H9 (cell line): ENCODE results near the gene SHB. TPM values are rescaled to one million over a fixed set of nuclear protein-coding genes. Genes with fewer than 3 reads are reported as not detected.

Source experiments
- DNase-seq: peaks from one replicate; pipeline ENCODE4 v3.0.0-alpha.2; 2017
- H2AFZ ChIP-seq: one replicate; pipeline ENCODE4 v1.6.1; 2013; ENCODE audit warnings: mild to moderate bottlenecking, low read length, control low read depth, moderate library complexity
- H2AK5ac ChIP-seq: 2 replicates; pipeline ENCODE4 v1.6.1; 2013; ENCODE audit warnings: low read length, control low read depth, mixed read lengths; ENCODE audit not compliant: insufficient read length
- H2BK120ac ChIP-seq: one replicate; pipeline ENCODE4 v1.6.1; 2013; ENCODE audit warnings: low read depth, mild to moderate bottlenecking, low read length, control low read depth, inconsistent platforms; ENCODE audit not compliant: poor library complexity, severe bottlenecking
- H2BK12ac ChIP-seq: 2 replicates; pipeline ENCODE4 v1.6.1; 2013; ENCODE audit warnings: low read length, control low read depth, mixed read lengths, low read depth; ENCODE audit not compliant: insufficient read length
- H2BK15ac ChIP-seq: 2 replicates; pipeline ENCODE4 v1.6.1; 2013; ENCODE audit warnings: low read depth, low read length, control low read depth
- H2BK20ac ChIP-seq: one replicate; pipeline ENCODE4 v1.6.1; 2013; ENCODE audit warnings: low read depth, mild to moderate bottlenecking, low read length, control low read depth, inconsistent platforms; ENCODE audit not compliant: poor library complexity, severe bottlenecking
- H2BK5ac ChIP-seq: 2 replicates; pipeline ENCODE4 v1.6.1; 2013; ENCODE audit warnings: low read length, control low read depth, mixed read lengths; ENCODE audit not compliant: insufficient read length
- H3K14ac ChIP-seq: 2 replicates; pipeline ENCODE4 v1.6.1; 2013; ENCODE audit warnings: low read length, control low read depth; ENCODE audit not compliant: insufficient read depth
- H3K18ac ChIP-seq: 2 replicates; pipeline ENCODE4 v1.6.1; 2013; ENCODE audit warnings: low read depth, mild to moderate bottlenecking, mixed read lengths, low read length, control low read depth; ENCODE audit not compliant: insufficient read length
- H3K23ac ChIP-seq: 2 replicates; pipeline ENCODE4 v1.6.1; 2013; ENCODE audit warnings: low read length, control low read depth, mixed read lengths, low read depth; ENCODE audit not compliant: insufficient read length
- H3K23me2 ChIP-seq: 2 replicates; pipeline ENCODE4 v1.6.1; 2013; ENCODE audit warnings: low read depth, mild to moderate bottlenecking, mixed read lengths, low read length, control low read depth; ENCODE audit not compliant: insufficient read length, poor library complexity, severe bottlenecking
- H3K27ac ChIP-seq: 2 replicates; pipeline ENCODE4 v1.5.1; 2013; ENCODE audit warnings: low read length, control low read depth, mixed read lengths, low read depth; ENCODE audit not compliant: insufficient read length
- H3K27me3 ChIP-seq: 2 replicates; pipeline ENCODE4 v1.6.1; 2013; ENCODE audit warnings: low read length, control low read depth, inconsistent platforms; ENCODE audit not compliant: insufficient read depth
- H3K4ac ChIP-seq: 2 replicates; pipeline ENCODE4 v1.6.1; 2013; ENCODE audit warnings: low read depth, mild to moderate bottlenecking, control low read depth, inconsistent platforms, low read length, moderate library complexity
- H3K4me1 ChIP-seq: 2 replicates; pipeline ENCODE4 v1.6.1; 2013; ENCODE audit warnings: low read length, control low read depth, inconsistent platforms; ENCODE audit not compliant: insufficient read depth
- H3K4me2 ChIP-seq: 2 replicates; pipeline ENCODE4 v1.6.1; 2013; ENCODE audit warnings: low read length, control low read depth, mixed read lengths; ENCODE audit not compliant: insufficient read length, insufficient read depth
- H3K56ac ChIP-seq: 2 replicates; pipeline ENCODE4 v1.6.1; 2013; ENCODE audit warnings: low read depth, mild to moderate bottlenecking, mixed read lengths, low read length, control low read depth; ENCODE audit not compliant: insufficient read length
- H3K79me1 ChIP-seq: 2 replicates; pipeline ENCODE4 v1.6.1; 2013; ENCODE audit warnings: low read depth, mild to moderate bottlenecking, moderate library complexity, low read length, control low read depth, inconsistent platforms; ENCODE audit not compliant: insufficient read depth, poor library complexity, severe bottlenecking
- H3K79me2 ChIP-seq: 2 replicates; pipeline ENCODE4 v1.6.1; 2013; ENCODE audit warnings: low read length, control low read depth, inconsistent platforms; ENCODE audit not compliant: insufficient read depth
- H3K9ac ChIP-seq: 2 replicates; pipeline ENCODE4 v1.6.1; 2013; ENCODE audit warnings: low read length, control low read depth, mixed read lengths; ENCODE audit not compliant: insufficient read length; ENCODE audit errors: extremely low read depth
- H3K9me3 ChIP-seq: one replicate; pipeline ENCODE4 v1.6.1; 2013; ENCODE audit warnings: low read depth, low read length, inconsistent platforms; ENCODE audit not compliant: control insufficient read depth
- H3T11ph ChIP-seq: one replicate; pipeline ENCODE4 v1.6.1; 2013; ENCODE audit warnings: mild to moderate bottlenecking, low read length, control low read depth, inconsistent platforms
- H4K20me1 ChIP-seq: one replicate; pipeline ENCODE4 v1.6.1; 2013; ENCODE audit not compliant: control insufficient read depth, insufficient read length, insufficient read depth
- H4K5ac ChIP-seq: 2 replicates; pipeline ENCODE4 v1.6.1; 2013; ENCODE audit warnings: low read depth, mild to moderate bottlenecking, mixed read lengths, low read length, control low read depth; ENCODE audit not compliant: insufficient read length
- H4K8ac ChIP-seq: replicated peaks from 2 replicates; pipeline ENCODE4 v1.6.1; 2013; ENCODE audit warnings: low read length, control low read depth, mixed read lengths, low read depth; ENCODE audit not compliant: insufficient read length
- H4K91ac ChIP-seq: 2 replicates; pipeline ENCODE4 v1.6.1; 2013; ENCODE audit warnings: low read depth, mild to moderate bottlenecking, moderate library complexity, mixed read lengths, low read length, control low read depth; ENCODE audit not compliant: insufficient read length
- H3K27ac Mint-ChIP-seq, 3 experiments: 2 replicates in 2 of 3; 3 replicates in 1 of 3; pipeline ENCODE4 v1.8.0; 2020 to 2021; ENCODE audit warnings: mixed read lengths in 3 of 3, mild to moderate bottlenecking in 1 of 3, moderate library complexity in 1 of 3
- H3K27me3 Mint-ChIP-seq: 2 replicates; pipeline ENCODE4 v1.8.0; 2021; ENCODE audit warnings: low read depth, mild to moderate bottlenecking, moderate library complexity, mixed read lengths
- H3K36me3 Mint-ChIP-seq, 3 experiments: 2 replicates in 2 of 3; 3 replicates in 1 of 3; pipeline ENCODE4 v1.8.0; 2020 to 2021; ENCODE audit warnings: low read depth in 3 of 3, mixed read lengths in 3 of 3; ENCODE audit not compliant: insufficient read depth in 1 of 3
- H3K4me1 Mint-ChIP-seq, 2 experiments: 2 replicates each; pipeline ENCODE4 v1.8.0; 2020; ENCODE audit warnings: mixed read lengths in 2 of 2
- H3K4me3 Mint-ChIP-seq, 2 experiments: 2 replicates in 1 of 2; 3 replicates in 1 of 2; pipeline ENCODE4 v1.8.0; 2020 to 2021; ENCODE audit warnings: mild to moderate bottlenecking in 2 of 2, mixed read lengths in 2 of 2, moderate library complexity in 1 of 2
- H3K9me3 Mint-ChIP-seq, 2 experiments: 2 replicates in 1 of 2; 3 replicates in 1 of 2; pipeline ENCODE4 v1.8.0; 2020; ENCODE audit warnings: mild to moderate bottlenecking in 2 of 2, mixed read lengths in 2 of 2, moderate library complexity in 1 of 2
- CTCF ChIP-seq: fragments of 200-600 bp; sonication (generic); conservative IDR thresholded peaks from 3 replicates; pipeline ENCODE4 v1.8.0; 2021; ENCODE audit warnings: antibody characterized with exemption, mild to moderate bottlenecking
- WGBS: extraction: QIAGEN DNeasy Blood & Tissue Kit; methylation state at CpG from one replicate; pipeline ENCODE4 v1.1.7; 2013; ENCODE audit warnings: missing lambda C conversion rate, low lambda C conversion rate, mixed read lengths; ENCODE audit not compliant: insufficient read length; ENCODE audit errors: extremely low coverage; 5-methylcytosine and 5-hydroxymethylcytosine counted together
- total RNA-seq: library from RNA; stranded (reverse); gene quantifications from 2 replicates; pipeline ENCODE4 v1.2.1, GENCODE V29; 2021

Gene SHB
- total RNA-seq, 1 experiment from 2014 or later = 14.6 TPM

GRCh38 chr9:38065369-38066075, 3.5 kb downstream of the SHB start:
- Histone ChIP-seq H4K5ac (no peak overlapping the region), H4K91ac (no peak overlapping the region), H4K8ac (no peak overlapping the region), H3K4me2 (peak overlapping the region; percentile 7), H2AFZ (no peak overlapping the region), H3K27me3 (no peaks in the 10 kb centered on the region; the same call in 1 of the 2 replicates), H3K27ac (no peak overlapping the region), H3K9me3 (no peaks in the 10 kb centered on the region), H3K56ac (no peak overlapping the region), H3T11ph (no peak overlapping the region), H3K4me1 (no peaks in the 10 kb centered on the region; the same call in 1 of the 2 replicates), H3K9ac (no peak overlapping the region), H3K18ac (no peak overlapping the region), H2BK20ac (no peak overlapping the region), H2BK120ac (no peak overlapping the region), H3K14ac (no peak overlapping the region), H3K4ac (no peak overlapping the region), H3K23me2 (peaks cover 21% of the 10 kb centered on the region), H2BK5ac (no peak overlapping the region), H2BK12ac (no peak overlapping the region), H3K79me1 (peaks cover 2% of the 10 kb centered on the region), H3K79me2 (peaks cover 4% of the 10 kb centered on the region; the same call in 1 of the 2 replicates), H2BK15ac (no peak overlapping the region), H2AK5ac (no peak overlapping the region), H4K20me1 (peaks cover 2% of the 10 kb centered on the region), H3K23ac (no peak overlapping the region)
- Mint-ChIP-seq H3K27ac (no peak overlapping the region; a peak in 1 of 7 replicates), H3K4me1 (peaks cover 53 to 59% of the 10 kb centered on the region in 2 experiments), H3K27me3 (peaks cover 11% of the 10 kb centered on the region), H3K36me3 (peaks cover 0 to 7% (median 0%) of the 10 kb centered on the region in 3 experiments; a peak in 4 of 7 replicates), H3K4me3 (peak overlapping the region; percentile 50 to 74; a peak in 4 of 5 replicates), H3K9me3 (no peaks in the 10 kb centered on the region; a peak in 1 of 5 replicates)
- WGBS = no CpG with 5 or more reads among the region's 9 CpGs
- TF ChIP-seq CTCF = no peak
- no peak for DNase-seq
